Ishikawa (cell line): ENCODE data around the gene PIM3.

Experiments used
- CEBPB ChIP-seq: IDR thresholded peaks from 2 replicates; pipeline ENCODE4 v1.6.1; 2012
- CREB1 ChIP-seq: IDR thresholded peaks from 2 replicates; pipeline ENCODE4 v1.6.1; 2012; ENCODE audit warnings: low read depth
- EGR1 ChIP-seq: IDR thresholded peaks from 2 replicates; pipeline ENCODE4 v1.6.1; 2012
- EP300 ChIP-seq: IDR thresholded peaks from 2 replicates; pipeline ENCODE4 v1.6.1; 2012; ENCODE audit warnings: borderline replicate concordance
- FOXM1 ChIP-seq: IDR thresholded peaks from 2 replicates; pipeline ENCODE4 v1.6.1; 2012; ENCODE audit warnings: low read depth, borderline replicate concordance
- MAX ChIP-seq: IDR thresholded peaks from 2 replicates; pipeline ENCODE4 v1.6.1; 2012
- NFIC ChIP-seq: IDR thresholded peaks from 2 replicates; pipeline ENCODE4 v1.6.1; 2012
- RAD21 ChIP-seq: IDR thresholded peaks from 2 replicates; pipeline ENCODE4 v1.6.1; 2012; ENCODE audit warnings: low read depth
- TAF1 ChIP-seq: IDR thresholded peaks from 2 replicates; pipeline ENCODE4 v1.6.1; 2012; ENCODE audit warnings: low read depth, mild to moderate bottlenecking
- TCF12 ChIP-seq: IDR thresholded peaks from 2 replicates; pipeline ENCODE4 v1.6.1; 2012; ENCODE audit warnings: low read depth
- TEAD4 ChIP-seq: IDR thresholded peaks from 2 replicates; pipeline ENCODE4 v1.6.1; 2012
- USF1 ChIP-seq: IDR thresholded peaks from 2 replicates; pipeline ENCODE4 v1.6.1; 2012
- YY1 ChIP-seq: IDR thresholded peaks from 2 replicates; pipeline ENCODE4 v1.6.1; 2012; ENCODE audit warnings: low read depth
- ZBTB7A ChIP-seq: IDR thresholded peaks from 2 replicates; pipeline ENCODE4 v1.6.1; 2012; ENCODE audit warnings: low read depth
- TF ChIP-seq, protein P1 (sequence below): IDR thresholded peaks from 2 replicates; pipeline ENCODE4 v1.6.1; 2012; ENCODE audit warnings: low read depth, mild to moderate bottlenecking

PIM3 gene

DNA sequence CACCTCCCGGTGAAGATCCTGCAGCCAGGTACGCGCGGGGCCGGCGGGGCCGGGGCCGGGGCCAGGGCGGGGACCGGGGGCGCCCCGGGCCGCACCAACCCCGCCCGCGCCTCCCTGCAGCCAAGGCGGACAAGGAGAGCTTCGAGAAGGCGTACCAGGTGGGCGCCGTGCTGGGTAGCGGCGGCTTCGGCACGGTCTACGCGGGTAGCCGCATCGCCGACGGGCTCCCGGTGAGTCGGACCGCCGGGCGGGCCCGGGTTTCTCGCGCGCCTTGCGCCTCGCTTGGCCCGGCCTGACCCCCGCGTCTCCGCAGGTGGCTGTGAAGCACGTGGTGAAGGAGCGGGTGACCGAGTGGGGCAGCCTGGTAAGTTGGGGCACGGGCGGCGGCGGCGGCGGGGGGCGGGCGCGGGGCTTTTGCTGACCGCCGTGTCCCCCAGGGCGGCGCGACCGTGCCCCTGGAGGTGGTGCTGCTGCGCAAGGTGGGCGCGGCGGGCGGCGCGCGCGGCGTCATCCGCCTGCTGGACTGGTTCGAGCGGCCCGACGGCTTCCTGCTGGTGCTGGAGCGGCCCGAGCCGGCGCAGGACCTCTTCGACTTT is 531 bp downstream of the PIM3 start:
- TF ChIP-seq EGR1 (no peak), TCF12 (peak; percentile 70; the same call in 1 of the 2 replicates), TAF1 (no peak), MAX (peak; percentile 71), EP300 (no peak; the same call in 1 of the 2 replicates), ZBTB7A (no peak), TEAD4 (peak; percentile 39; the same call in 1 of the 2 replicates), NFIC (no peak), USF1 (no peak; the same call in 1 of the 2 replicates), CEBPB (no peak), RAD21 (peak; percentile 29; the same call in 1 of the 2 replicates), YY1 (no peak), CREB1 (peak; percentile 44; the same call in 1 of the 2 replicates), FOXM1 (no peak)
- TF ChIP-seq, protein P1, sequence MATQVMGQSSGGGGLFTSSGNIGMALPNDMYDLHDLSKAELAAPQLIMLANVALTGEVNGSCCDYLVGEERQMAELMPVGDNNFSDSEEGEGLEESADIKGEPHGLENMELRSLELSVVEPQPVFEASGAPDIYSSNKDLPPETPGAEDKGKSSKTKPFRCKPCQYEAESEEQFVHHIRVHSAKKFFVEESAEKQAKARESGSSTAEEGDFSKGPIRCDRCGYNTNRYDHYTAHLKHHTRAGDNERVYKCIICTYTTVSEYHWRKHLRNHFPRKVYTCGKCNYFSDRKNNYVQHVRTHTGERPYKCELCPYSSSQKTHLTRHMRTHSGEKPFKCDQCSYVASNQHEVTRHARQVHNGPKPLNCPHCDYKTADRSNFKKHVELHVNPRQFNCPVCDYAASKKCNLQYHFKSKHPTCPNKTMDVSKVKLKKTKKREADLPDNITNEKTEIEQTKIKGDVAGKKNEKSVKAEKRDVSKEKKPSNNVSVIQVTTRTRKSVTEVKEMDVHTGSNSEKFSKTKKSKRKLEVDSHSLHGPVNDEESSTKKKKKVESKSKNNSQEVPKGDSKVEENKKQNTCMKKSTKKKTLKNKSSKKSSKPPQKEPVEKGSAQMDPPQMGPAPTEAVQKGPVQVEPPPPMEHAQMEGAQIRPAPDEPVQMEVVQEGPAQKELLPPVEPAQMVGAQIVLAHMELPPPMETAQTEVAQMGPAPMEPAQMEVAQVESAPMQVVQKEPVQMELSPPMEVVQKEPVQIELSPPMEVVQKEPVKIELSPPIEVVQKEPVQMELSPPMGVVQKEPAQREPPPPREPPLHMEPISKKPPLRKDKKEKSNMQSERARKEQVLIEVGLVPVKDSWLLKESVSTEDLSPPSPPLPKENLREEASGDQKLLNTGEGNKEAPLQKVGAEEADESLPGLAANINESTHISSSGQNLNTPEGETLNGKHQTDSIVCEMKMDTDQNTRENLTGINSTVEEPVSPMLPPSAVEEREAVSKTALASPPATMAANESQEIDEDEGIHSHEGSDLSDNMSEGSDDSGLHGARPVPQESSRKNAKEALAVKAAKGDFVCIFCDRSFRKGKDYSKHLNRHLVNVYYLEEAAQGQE = no peak

DNA sequence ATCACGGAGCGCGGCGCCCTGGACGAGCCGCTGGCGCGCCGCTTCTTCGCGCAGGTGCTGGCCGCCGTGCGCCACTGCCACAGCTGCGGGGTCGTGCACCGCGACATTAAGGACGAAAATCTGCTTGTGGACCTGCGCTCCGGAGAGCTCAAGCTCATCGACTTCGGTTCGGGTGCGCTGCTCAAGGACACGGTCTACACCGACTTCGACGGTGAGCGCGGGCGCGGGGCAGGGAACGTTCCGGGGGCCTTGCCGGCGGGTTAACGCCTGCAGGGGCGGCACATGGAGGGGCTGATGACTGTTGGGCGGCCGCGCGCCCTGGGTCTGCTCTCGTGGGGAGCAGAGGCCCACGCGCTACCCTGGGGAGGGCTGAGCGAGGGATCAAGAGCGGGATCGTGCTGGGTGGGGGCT is 1.0 kb downstream of the PIM3 start:
- TF ChIP-seq MAX (peak; percentile 37; the same call in 1 of the 2 replicates), EP300 (peak; percentile 35; the same call in 1 of the 2 replicates), USF1 (no peak), TCF12 (0 out of 2 replicates have a peak, but pooled peaks have one; percentile 3), CREB1 (no peak)

GRCh38 chr22:49962012-49962750 is 1.6 kb downstream of the PIM3 start:
- no peak for TF ChIP-seq CEBPB
- no peak for TF ChIP-seq TEAD4
- TF ChIP-seq CREB1 = no peak
- no peak for TF ChIP-seq YY1
- TF ChIP-seq TCF12 = peak; percentile 47; the same call in 1 of the 2 replicates
- TF ChIP-seq TAF1 = no peak
- TF ChIP-seq, protein P1 = no peak
- TF ChIP-seq USF1 = peak; percentile 90
- TF ChIP-seq EGR1 = peak; percentile 28; the same call in 1 of the 2 replicates
- no peak; the same call in 1 of the 2 replicates for TF ChIP-seq EP300
- TF ChIP-seq FOXM1 = no peak
- TF ChIP-seq RAD21 = no peak
- no peak; the same call in 1 of the 2 replicates for TF ChIP-seq MAX
- TF ChIP-seq NFIC = no peak
- no peak for TF ChIP-seq ZBTB7A

GRCh38 chr22:49962751-49963646 is 2.4 kb downstream of the PIM3 start:
- peak; percentile 51; the same call in 1 of the 2 replicates for TF ChIP-seq EGR1
- TF ChIP-seq TEAD4 = no peak
